GM23338 (cell line): ENCODE data around the gene CNGB1. TPM values are rescaled to one million over a fixed set of nuclear protein-coding genes. Genes with fewer than 3 reads are reported as not detected.
"Not testable (repeated sequence)": the region's sequence is repeated elsewhere in the genome, so short reads cannot be mapped to it uniquely, and the experiment has no call there.

Experiments used
- ATAC-seq: fragments of 200-7000 bp; cut with Tn5 transposase; 3 replicates; pipeline ENCODE4 v1.9.1; 2020
- DNase-seq: peaks from one replicate; pipeline ENCODE4 v3.0.0-alpha.2; 2015; ENCODE audit warnings: low spot score
- H2AFZ ChIP-seq: fragments of 200-600 bp; sonication (generic); 2 replicates; pipeline ENCODE4 v1.8.0; 2016; ENCODE audit warnings: antibody characterized with exemption, mild to moderate bottlenecking, moderate library complexity
- H3F3A ChIP-seq: fragments of 200-600 bp; sonication (generic); replicated peaks from 2 replicates; pipeline ENCODE4 v1.8.0; 2017; ENCODE audit warnings: antibody characterized with exemption, mixed run types, low read depth
- H3K27ac ChIP-seq: fragments of 200-600 bp; sonication (generic); 2 replicates; pipeline ENCODE4 v1.6.1; 2016; ENCODE audit warnings: low read depth
- H3K27me3 ChIP-seq: fragments of 200-600 bp; sonication (generic); 2 replicates; pipeline ENCODE4 v1.8.0; 2016; ENCODE audit warnings: mild to moderate bottlenecking, mixed run types, moderate library complexity; ENCODE audit not compliant: insufficient read depth
- H3K36me3 ChIP-seq: fragments of 200-600 bp; sonication (generic); 2 replicates; pipeline ENCODE4 v1.8.0; 2016; ENCODE audit warnings: mild to moderate bottlenecking; ENCODE audit not compliant: insufficient read depth
- H3K4me1 ChIP-seq: fragments of 200-600 bp; sonication (generic); 2 replicates; pipeline ENCODE4 v1.8.0; 2016; ENCODE audit warnings: mild to moderate bottlenecking, moderate library complexity; ENCODE audit not compliant: insufficient read depth
- H3K4me2 ChIP-seq: fragments of 200-600 bp; sonication (generic); 2 replicates; pipeline ENCODE4 v1.7.1; 2017; ENCODE audit warnings: mixed run types
- H3K4me3 ChIP-seq: fragments of 200-600 bp; sonication (generic); 2 replicates; pipeline ENCODE4 v1.6.1; 2016; ENCODE audit warnings: mixed run types
- H3K79me2 ChIP-seq: fragments of 200-600 bp; sonication (generic); replicated peaks from 2 replicates; pipeline ENCODE4 v1.8.0; 2017; ENCODE audit warnings: mild to moderate bottlenecking; ENCODE audit not compliant: insufficient read depth
- H3K9me2 ChIP-seq: fragments of 200-600 bp; sonication (generic); 2 replicates; pipeline ENCODE4 v1.8.0; 2017; ENCODE audit not compliant: insufficient read depth
- H4K20me1 ChIP-seq: fragments of 200-600 bp; sonication (generic); replicated peaks from 2 replicates; pipeline ENCODE4 v1.8.0; 2017; ENCODE audit warnings: mild to moderate bottlenecking; ENCODE audit not compliant: insufficient read depth
- H3K27ac Mint-ChIP-seq: 2 replicates; pipeline ENCODE4 v1.8.0; 2020; ENCODE audit warnings: inconsistent platforms, mild to moderate bottlenecking, moderate library complexity, mixed read lengths
- H3K27me3 Mint-ChIP-seq: 3 replicates; pipeline ENCODE4 v1.8.0; 2022; ENCODE audit warnings: low read depth, mild to moderate bottlenecking, moderate library complexity, mixed read lengths, inconsistent platforms; ENCODE audit not compliant: insufficient read depth, poor library complexity
- H3K36me3 Mint-ChIP-seq: 3 replicates; pipeline ENCODE4 v1.8.0; 2021; ENCODE audit warnings: low read depth, mild to moderate bottlenecking, inconsistent platforms, moderate library complexity, mixed read lengths
- H3K4me1 Mint-ChIP-seq: 3 replicates; pipeline ENCODE4 v1.8.0; 2020; ENCODE audit warnings: mild to moderate bottlenecking, inconsistent platforms, mixed read lengths
- H3K4me3 Mint-ChIP-seq: 3 replicates; pipeline ENCODE4 v1.8.0; 2021; ENCODE audit warnings: moderate library complexity, mild to moderate bottlenecking, inconsistent platforms, mixed read lengths
- H3K9me3 Mint-ChIP-seq: 3 replicates; pipeline ENCODE4 v1.8.0; 2020; ENCODE audit warnings: moderate library complexity, mild to moderate bottlenecking, inconsistent platforms, mixed read lengths
- CREB1 ChIP-seq: fragments of 250-450 bp; sonication (Bioruptor Pico); IDR thresholded peaks from 2 replicates; pipeline ENCODE4 v1.5.0; 2020; ENCODE audit warnings: low read depth, mild to moderate bottlenecking, moderate library complexity
- EZH2 ChIP-seq: fragments of 200-600 bp; sonication (generic); IDR thresholded peaks from one replicate; pipeline ENCODE4 v1.8.0; 2017; ENCODE audit warnings: antibody characterized with exemption, mild to moderate bottlenecking, low read depth; ENCODE audit not compliant: unreplicated experiment
- EZH2phosphoT487 ChIP-seq: fragments of 200-600 bp; sonication (generic); IDR thresholded peaks from one replicate; pipeline ENCODE4 v1.8.1; 2018; ENCODE audit warnings: antibody characterized with exemption; ENCODE audit not compliant: unreplicated experiment
- NANOG ChIP-seq: IDR thresholded peaks from 2 replicates; pipeline ENCODE4 v1.6.1; 2016; ENCODE audit warnings: antibody characterized with exemption, borderline replicate concordance
- POLR2AphosphoS5 ChIP-seq: IDR thresholded peaks from 2 replicates; pipeline ENCODE4 v1.6.1; 2016; ENCODE audit warnings: antibody characterized with exemption, low read depth
- STAT1 ChIP-seq: IDR thresholded peaks from one replicate; pipeline ENCODE4 v1.6.1; 2016; ENCODE audit warnings: antibody characterized with exemption; ENCODE audit not compliant: unreplicated experiment
- ZNF114 ChIP-seq: fragments of 250-450 bp; sonication (Bioruptor Pico); IDR thresholded peaks from 2 replicates; pipeline ENCODE4 v1.5.0; 2020; ENCODE audit warnings: mild to moderate bottlenecking, moderate library complexity
- ZNF331 ChIP-seq: fragments of 250-450 bp; sonication (Bioruptor Pico); IDR thresholded peaks from 2 replicates; pipeline ENCODE4 v1.5.0; 2020; ENCODE audit warnings: low read depth, mild to moderate bottlenecking, moderate library complexity
- polyA plus RNA-seq: library from polyadenylated mRNA; unstranded; fragments of >200 nt; fragmentation: Nextera tagmentation; extraction: Ambion mirVana; gene quantifications from 2 replicates; pipeline ENCODE4 v1.2.1, GENCODE V29; 2016
- total RNA-seq: library from RNA; depleted of rRNA; stranded (reverse); fragments of >200 nt; shearing (Covaris generic); gene quantifications from 2 replicates; pipeline ENCODE4 v1.2.3, GENCODE V29; 2014
- TF ChIP-seq, protein P1 (sequence below): IDR thresholded peaks from one replicate; pipeline ENCODE4 v1.6.1; 2018; ENCODE audit warnings: antibody characterized with exemption; ENCODE audit not compliant: unreplicated experiment
- TF ChIP-seq, protein P2 (sequence below): IDR thresholded peaks from 2 replicates; pipeline ENCODE4 v1.6.1; 2016; ENCODE audit warnings: antibody characterized with exemption
- TF ChIP-seq, protein P3 (sequence below): fragments of 250-450 bp; sonication (Bioruptor Pico); IDR thresholded peaks from 2 replicates; pipeline ENCODE4 v1.5.0; 2020; ENCODE audit warnings: mild to moderate bottlenecking, moderate library complexity

CNGB1 gene
- total and polyA plus RNA-seq, 2 experiments from 2014 or later: not detected

DNA sequence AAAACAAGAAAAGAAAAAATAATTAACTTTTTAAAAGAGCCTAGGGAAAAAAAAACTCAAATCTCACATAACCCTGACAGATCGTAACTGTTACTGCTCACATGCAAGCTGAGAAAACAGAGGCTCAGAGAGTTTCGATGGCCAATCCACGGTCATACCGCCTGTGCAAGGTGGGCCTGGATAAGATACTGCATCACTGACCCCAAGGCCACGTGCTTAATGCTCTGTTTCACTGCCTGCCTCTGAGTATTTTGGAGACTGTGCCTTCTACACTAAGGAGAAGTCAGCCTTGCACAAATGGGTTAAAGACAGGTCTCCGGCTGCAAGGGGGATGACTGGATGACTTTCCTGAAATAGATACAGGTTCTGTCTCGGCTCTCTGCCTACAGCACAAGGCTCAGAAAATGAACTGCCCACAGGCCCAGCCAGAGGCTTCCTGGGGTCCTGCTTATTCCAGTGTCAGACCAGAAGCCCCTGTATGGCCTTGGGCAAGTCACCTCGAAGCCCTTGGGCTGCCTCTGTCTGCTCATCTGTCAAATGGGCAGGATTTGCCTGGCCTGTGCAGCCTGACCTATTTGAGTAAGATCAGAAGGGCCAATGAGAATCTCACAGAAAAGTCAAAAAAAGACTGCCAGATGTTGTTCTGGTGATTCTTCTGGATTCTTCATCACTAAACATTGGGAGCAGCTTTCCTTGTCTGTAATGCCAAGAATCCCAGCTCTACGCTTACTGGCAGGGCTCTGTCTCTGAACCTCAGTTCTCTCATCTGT is 25.8 kb downstream of the CNGB1 start:
- no peak overlapping the region for H3K4me3 ChIP-seq
- no peaks in the 10 kb centered on the region for H3K36me3 ChIP-seq
- no peak overlapping the region for H3K4me3 Mint-ChIP-seq
- H3K27me3 ChIP-seq: no peaks in the 10 kb centered on the region
- H3F3A ChIP-seq: no peaks in the 10 kb centered on the region
- H2AFZ ChIP-seq: no peak overlapping the region
- TF ChIP-seq ZNF331 (CRISPR knock-in tag) (no peak), STAT1 (no peak), EZH2 (no peak), ZNF114 (no peak), EZH2phosphoT487 (no peak), POLR2AphosphoS5 (no peak), CREB1 (CRISPR knock-in tag) (no peak), NANOG (no peak)
- TF ChIP-seq, protein P1, sequence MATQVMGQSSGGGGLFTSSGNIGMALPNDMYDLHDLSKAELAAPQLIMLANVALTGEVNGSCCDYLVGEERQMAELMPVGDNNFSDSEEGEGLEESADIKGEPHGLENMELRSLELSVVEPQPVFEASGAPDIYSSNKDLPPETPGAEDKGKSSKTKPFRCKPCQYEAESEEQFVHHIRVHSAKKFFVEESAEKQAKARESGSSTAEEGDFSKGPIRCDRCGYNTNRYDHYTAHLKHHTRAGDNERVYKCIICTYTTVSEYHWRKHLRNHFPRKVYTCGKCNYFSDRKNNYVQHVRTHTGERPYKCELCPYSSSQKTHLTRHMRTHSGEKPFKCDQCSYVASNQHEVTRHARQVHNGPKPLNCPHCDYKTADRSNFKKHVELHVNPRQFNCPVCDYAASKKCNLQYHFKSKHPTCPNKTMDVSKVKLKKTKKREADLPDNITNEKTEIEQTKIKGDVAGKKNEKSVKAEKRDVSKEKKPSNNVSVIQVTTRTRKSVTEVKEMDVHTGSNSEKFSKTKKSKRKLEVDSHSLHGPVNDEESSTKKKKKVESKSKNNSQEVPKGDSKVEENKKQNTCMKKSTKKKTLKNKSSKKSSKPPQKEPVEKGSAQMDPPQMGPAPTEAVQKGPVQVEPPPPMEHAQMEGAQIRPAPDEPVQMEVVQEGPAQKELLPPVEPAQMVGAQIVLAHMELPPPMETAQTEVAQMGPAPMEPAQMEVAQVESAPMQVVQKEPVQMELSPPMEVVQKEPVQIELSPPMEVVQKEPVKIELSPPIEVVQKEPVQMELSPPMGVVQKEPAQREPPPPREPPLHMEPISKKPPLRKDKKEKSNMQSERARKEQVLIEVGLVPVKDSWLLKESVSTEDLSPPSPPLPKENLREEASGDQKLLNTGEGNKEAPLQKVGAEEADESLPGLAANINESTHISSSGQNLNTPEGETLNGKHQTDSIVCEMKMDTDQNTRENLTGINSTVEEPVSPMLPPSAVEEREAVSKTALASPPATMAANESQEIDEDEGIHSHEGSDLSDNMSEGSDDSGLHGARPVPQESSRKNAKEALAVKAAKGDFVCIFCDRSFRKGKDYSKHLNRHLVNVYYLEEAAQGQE: no peak
- TF ChIP-seq, protein P2, sequence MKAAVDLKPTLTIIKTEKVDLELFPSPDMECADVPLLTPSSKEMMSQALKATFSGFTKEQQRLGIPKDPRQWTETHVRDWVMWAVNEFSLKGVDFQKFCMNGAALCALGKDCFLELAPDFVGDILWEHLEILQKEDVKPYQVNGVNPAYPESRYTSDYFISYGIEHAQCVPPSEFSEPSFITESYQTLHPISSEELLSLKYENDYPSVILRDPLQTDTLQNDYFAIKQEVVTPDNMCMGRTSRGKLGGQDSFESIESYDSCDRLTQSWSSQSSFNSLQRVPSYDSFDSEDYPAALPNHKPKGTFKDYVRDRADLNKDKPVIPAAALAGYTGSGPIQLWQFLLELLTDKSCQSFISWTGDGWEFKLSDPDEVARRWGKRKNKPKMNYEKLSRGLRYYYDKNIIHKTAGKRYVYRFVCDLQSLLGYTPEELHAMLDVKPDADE: no peak
- TF ChIP-seq, protein P3, sequence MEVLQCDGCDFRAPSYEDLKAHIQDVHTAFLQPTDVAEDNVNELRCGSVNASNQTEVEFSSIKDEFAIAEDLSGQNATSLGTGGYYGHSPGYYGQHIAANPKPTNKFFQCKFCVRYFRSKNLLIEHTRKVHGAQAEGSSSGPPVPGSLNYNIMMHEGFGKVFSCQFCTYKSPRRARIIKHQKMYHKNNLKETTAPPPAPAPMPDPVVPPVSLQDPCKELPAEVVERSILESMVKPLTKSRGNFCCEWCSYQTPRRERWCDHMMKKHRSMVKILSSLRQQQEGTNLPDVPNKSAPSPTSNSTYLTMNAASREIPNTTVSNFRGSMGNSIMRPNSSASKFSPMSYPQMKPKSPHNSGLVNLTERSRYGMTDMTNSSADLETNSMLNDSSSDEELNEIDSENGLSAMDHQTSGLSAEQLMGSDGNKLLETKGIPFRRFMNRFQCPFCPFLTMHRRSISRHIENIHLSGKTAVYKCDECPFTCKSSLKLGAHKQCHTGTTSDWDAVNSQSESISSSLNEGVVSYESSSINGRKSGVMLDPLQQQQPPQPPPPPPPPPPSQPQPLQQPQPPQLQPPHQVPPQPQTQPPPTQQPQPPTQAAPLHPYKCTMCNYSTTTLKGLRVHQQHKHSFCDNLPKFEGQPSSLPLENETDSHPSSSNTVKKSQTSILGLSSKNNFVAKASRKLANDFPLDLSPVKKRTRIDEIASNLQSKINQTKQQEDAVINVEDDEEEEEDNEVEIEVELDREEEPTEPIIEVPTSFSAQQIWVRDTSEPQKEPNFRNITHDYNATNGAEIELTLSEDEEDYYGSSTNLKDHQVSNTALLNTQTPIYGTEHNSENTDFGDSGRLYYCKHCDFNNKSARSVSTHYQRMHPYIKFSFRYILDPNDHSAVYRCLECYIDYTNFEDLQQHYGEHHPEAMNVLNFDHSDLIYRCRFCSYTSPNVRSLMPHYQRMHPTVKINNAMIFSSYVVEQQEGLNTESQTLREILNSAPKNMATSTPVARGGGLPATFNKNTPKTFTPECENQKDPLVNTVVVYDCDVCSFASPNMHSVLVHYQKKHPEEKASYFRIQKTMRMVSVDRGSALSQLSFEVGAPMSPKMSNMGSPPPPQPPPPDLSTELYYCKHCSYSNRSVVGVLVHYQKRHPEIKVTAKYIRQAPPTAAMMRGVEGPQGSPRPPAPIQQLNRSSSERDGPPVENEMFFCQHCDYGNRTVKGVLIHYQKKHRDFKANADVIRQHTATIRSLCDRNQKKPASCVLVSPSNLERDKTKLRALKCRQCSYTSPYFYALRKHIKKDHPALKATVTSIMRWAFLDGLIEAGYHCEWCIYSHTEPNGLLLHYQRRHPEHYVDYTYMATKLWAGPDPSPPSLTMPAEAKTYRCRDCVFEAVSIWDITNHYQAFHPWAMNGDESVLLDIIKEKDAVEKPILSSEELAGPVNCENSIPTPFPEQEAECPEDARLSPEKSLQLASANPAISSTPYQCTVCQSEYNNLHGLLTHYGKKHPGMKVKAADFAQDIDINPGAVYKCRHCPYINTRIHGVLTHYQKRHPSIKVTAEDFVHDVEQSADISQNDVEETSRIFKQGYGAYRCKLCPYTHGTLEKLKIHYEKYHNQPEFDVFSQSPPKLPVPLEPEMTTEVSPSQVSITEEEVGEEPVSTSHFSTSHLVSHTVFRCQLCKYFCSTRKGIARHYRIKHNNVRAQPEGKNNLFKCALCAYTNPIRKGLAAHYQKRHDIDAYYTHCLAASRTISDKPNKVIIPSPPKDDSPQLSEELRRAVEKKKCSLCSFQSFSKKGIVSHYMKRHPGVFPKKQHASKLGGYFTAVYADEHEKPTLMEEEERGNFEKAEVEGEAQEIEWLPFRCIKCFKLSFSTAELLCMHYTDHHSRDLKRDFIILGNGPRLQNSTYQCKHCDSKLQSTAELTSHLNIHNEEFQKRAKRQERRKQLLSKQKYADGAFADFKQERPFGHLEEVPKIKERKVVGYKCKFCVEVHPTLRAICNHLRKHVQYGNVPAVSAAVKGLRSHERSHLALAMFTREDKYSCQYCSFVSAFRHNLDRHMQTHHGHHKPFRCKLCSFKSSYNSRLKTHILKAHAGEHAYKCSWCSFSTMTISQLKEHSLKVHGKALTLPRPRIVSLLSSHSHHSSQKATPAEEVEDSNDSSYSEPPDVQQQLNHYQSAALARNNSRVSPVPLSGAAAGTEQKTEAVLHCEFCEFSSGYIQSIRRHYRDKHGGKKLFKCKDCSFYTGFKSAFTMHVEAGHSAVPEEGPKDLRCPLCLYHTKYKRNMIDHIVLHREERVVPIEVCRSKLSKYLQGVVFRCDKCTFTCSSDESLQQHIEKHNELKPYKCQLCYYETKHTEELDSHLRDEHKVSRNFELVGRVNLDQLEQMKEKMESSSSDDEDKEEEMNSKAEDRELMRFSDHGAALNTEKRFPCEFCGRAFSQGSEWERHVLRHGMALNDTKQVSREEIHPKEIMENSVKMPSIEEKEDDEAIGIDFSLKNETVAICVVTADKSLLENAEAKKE (CRISPR knock-in tag): no peak
- no peak overlapping the region for H3K27ac Mint-ChIP-seq
- no peaks in the 10 kb centered on the region for H3K4me1 ChIP-seq
- no peak overlapping the region for H3K27ac ChIP-seq
- ATAC-seq (no peak), DNase-seq (no peak)
- H3K4me1 Mint-ChIP-seq: 0 out of 3 replicates have a peak, but pooled peaks cover 3% of the 10 kb centered on the region
- no peak overlapping the region for H3K4me2 ChIP-seq
- no peaks in the 10 kb centered on the region for H3K79me2 ChIP-seq
- H3K9me3 Mint-ChIP-seq: no peaks in the 10 kb centered on the region
- H4K20me1 ChIP-seq: no peaks in the 10 kb centered on the region
- peaks cover 15% of the 10 kb centered on the region for H3K27me3 Mint-ChIP-seq
- no peaks in the 10 kb centered on the region for H3K36me3 Mint-ChIP-seq
- H3K9me2 ChIP-seq: no peaks in the 10 kb centered on the region

DNA sequence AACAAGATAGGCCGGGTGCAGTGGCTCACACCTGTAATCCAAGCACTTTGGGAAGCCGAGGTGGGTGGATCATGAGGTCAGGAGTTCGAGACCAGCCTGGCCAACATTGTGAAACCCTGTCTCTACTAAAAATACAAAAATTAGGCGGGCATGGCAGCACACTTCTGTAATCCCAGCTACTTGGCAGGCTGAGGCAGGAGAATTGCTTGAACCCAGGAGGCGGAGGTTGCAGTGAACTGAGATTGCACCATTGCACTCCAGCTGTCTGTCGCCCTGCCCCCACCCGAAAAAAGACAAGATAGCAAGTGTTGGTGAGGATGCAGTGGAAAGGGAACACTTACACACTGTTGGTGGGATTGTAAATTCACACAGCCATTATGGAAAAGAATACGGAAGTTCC is 27.5 kb downstream of the CNGB1 start:
- H3K4me3 Mint-ChIP-seq, H3K4me3 ChIP-seq, H3K36me3 ChIP-seq, H3K9me2 ChIP-seq, H3K27ac Mint-ChIP-seq, H3K27ac ChIP-seq, H3K36me3 Mint-ChIP-seq, DNase-seq, H3K4me1 Mint-ChIP-seq, H3K4me2 ChIP-seq, H3F3A ChIP-seq, H3K79me2 ChIP-seq, H2AFZ ChIP-seq, H3K27me3 ChIP-seq, ATAC-seq, H3K4me1 ChIP-seq, H3K9me3 Mint-ChIP-seq, H4K20me1 ChIP-seq: not testable (repeated sequence)
- peaks cover 12% of the 10 kb centered on the region for H3K27me3 Mint-ChIP-seq
